Measurements from ENCODE around the gene GPC5.

Gene GPC5

DNA sequence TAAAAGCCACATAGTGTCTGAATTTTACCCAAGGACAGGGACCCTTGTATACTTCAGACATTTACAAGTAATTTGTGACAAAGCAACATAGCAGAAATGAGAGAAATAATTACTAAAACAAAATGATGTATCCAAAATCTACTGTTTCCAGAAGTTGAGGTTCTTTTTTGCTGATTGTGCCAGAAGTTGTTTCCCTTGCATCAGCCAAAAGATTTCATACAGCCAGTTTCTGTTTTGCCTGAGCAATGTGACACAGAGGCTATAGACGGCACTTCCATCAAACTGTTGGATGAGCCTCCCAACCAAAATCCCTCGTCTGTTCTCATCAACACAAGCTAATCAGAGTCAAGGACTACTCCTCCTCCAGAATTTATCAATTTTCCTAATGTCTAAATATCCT lies 915.0 kb downstream of the GPC5 start:
- H3K18ac ChIP-seq (ENCODE audit: low read length): no peak overlapping the region
- H3K4me2 ChIP-seq (ENCODE audit: low read length): no peak overlapping the region
- no peaks in the 10 kb centered on the region for H3K4me1 ChIP-seq (ENCODE audit: control insufficient read depth, low read depth, low read length)
- H2BK120ac ChIP-seq (ENCODE audit: low read depth, low read length): no peak overlapping the region
- H4K8ac ChIP-seq (ENCODE audit: low read depth, low read length): no peak overlapping the region
- H2BK15ac ChIP-seq (replicated peaks; ENCODE audit: low read depth): no peak overlapping the region
- H4K5ac ChIP-seq (ENCODE audit: low read length): no peak overlapping the region
- no peaks in the 10 kb centered on the region for H3K79me1 ChIP-seq (ENCODE audit: low read length)
- H3K4me3 ChIP-seq (ENCODE audit: low read length): no peak overlapping the region
- no peak overlapping the region for H2BK5ac ChIP-seq (ENCODE audit: low read length)
- H3K56ac ChIP-seq (ENCODE audit: low read length): no peak overlapping the region
- no peaks in the 10 kb centered on the region for H3K79me2 ChIP-seq (ENCODE audit: control insufficient read depth, insufficient read depth, low read length)
- no peak overlapping the region for H2AK5ac ChIP-seq (ENCODE audit: low read length)
- no peak overlapping the region for H3K4ac ChIP-seq (ENCODE audit: low read depth, low read length)
- no peak overlapping the region for H3K23ac ChIP-seq (ENCODE audit: low read length)
- H3K27ac ChIP-seq (ENCODE audit: low read depth, low read length): no peak overlapping the region
- no peaks in the 10 kb centered on the region for H3K27me3 ChIP-seq (ENCODE audit: insufficient read depth, low read length, poor library complexity)
- H3K9ac ChIP-seq (ENCODE audit: low read length): no peak overlapping the region
- no peaks in the 10 kb centered on the region for H3K36me3 ChIP-seq (ENCODE audit: control insufficient read depth, insufficient read depth, low read length)
- no CpG with 5 or more reads among the region's 2 CpGs for WGBS (ENCODE audit: extremely low coverage, insufficient coverage, low lambda C conversion rate)
- no peak for DNase-seq

DNA sequence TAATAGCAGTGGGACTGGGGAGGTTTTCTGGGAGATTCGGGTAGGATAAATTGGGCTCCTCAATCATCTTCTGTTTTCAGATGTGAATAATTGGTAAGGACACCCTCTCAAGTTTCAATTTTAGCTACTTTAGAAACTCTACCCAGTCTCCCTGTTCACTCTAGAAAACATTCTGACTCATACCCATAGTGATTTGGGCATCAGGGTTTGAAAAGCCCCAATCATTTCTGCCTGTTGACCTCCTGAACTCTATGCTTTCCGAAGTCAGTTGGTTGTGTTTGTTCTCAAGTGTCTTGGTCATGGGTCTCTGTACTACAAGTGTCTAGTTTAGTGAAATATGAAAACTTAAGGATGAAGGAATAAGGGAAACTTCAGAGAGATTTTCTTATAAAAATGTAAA lies 916.8 kb downstream of the GPC5 start:
- WGBS (ENCODE audit: extremely low coverage, insufficient coverage, low lambda C conversion rate): no CpG with 5 or more reads among the region's 2 CpGs

DNA sequence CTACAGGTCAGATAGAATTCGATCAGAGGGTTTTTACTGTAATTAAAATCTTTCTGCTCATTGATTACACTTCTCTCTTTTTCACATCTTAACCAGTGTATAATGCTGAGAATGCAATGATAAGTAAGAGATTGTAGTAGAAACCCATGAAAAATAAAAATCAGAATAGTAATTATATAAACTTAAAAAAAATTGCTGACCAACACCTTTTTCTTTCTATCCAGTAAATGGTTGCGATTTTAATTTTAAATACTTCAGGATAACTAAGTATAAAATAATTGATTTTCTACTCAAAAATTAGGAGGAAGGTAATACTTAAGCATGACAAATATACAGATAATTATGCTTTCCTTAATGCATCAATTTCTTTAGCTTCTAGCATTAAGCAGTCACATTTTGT lies 917.6 kb downstream of the GPC5 start:
- no peak overlapping the region for H2BK120ac ChIP-seq (ENCODE audit: low read depth, low read length)
- no peak overlapping the region for H3K27ac ChIP-seq (ENCODE audit: low read depth, low read length)
- H3K4me3 ChIP-seq (ENCODE audit: low read length): no peak overlapping the region
- no peaks in the 10 kb centered on the region for H3K27me3 ChIP-seq (ENCODE audit: insufficient read depth, low read length, poor library complexity)
- no peak overlapping the region for H3K23ac ChIP-seq (ENCODE audit: low read length)
- no peak for DNase-seq
- no peak overlapping the region for H3K18ac ChIP-seq (ENCODE audit: low read length)
- no peak overlapping the region for H3K9ac ChIP-seq (ENCODE audit: low read length)
- H3K36me3 ChIP-seq (ENCODE audit: control insufficient read depth, insufficient read depth, low read length): no peaks in the 10 kb centered on the region
- H2AK5ac ChIP-seq (ENCODE audit: low read length): no peak overlapping the region
- no peak overlapping the region for H2BK5ac ChIP-seq (ENCODE audit: low read length)
- no CpG with 5 or more reads among the region's 2 CpGs for WGBS (ENCODE audit: extremely low coverage, insufficient coverage, low lambda C conversion rate)
- H3K79me2 ChIP-seq (ENCODE audit: control insufficient read depth, insufficient read depth, low read length): no peaks in the 10 kb centered on the region
- no peaks in the 10 kb centered on the region for H3K4me1 ChIP-seq (ENCODE audit: control insufficient read depth, low read depth, low read length)
- H3K4ac ChIP-seq (ENCODE audit: low read depth, low read length): no peak overlapping the region
- no peak overlapping the region for H3K4me2 ChIP-seq (ENCODE audit: low read length)
- no peak overlapping the region for H2BK15ac ChIP-seq (replicated peaks; ENCODE audit: low read depth)
- no peak overlapping the region for H3K56ac ChIP-seq (ENCODE audit: low read length)
- no peak overlapping the region for H4K8ac ChIP-seq (ENCODE audit: low read depth, low read length)
- no peak overlapping the region for H4K5ac ChIP-seq (ENCODE audit: low read length)
- H3K79me1 ChIP-seq (ENCODE audit: low read length): no peaks in the 10 kb centered on the region

More for the DNA sequence above, 916.8 kb downstream of the GPC5 start:
- H4K8ac ChIP-seq (ENCODE audit: low read depth, low read length): no peak overlapping the region
- no peak overlapping the region for H3K23ac ChIP-seq (ENCODE audit: low read length)
- no peak overlapping the region for H3K4ac ChIP-seq (ENCODE audit: low read depth, low read length)
- no peak overlapping the region for H2BK5ac ChIP-seq (ENCODE audit: low read length)
- H3K56ac ChIP-seq (ENCODE audit: low read length): no peak overlapping the region
- no peak overlapping the region for H2BK120ac ChIP-seq (ENCODE audit: low read depth, low read length)
- no peaks in the 10 kb centered on the region for H3K79me1 ChIP-seq (ENCODE audit: low read length)
- no peak for DNase-seq
- H2BK15ac ChIP-seq (replicated peaks; ENCODE audit: low read depth): no peak overlapping the region
- no peak overlapping the region for H3K18ac ChIP-seq (ENCODE audit: low read length)
- no peak overlapping the region for H3K4me2 ChIP-seq (ENCODE audit: low read length)
- H3K79me2 ChIP-seq (ENCODE audit: control insufficient read depth, insufficient read depth, low read length): no peaks in the 10 kb centered on the region
- no peak overlapping the region for H4K5ac ChIP-seq (ENCODE audit: low read length)
- no peak overlapping the region for H3K4me3 ChIP-seq (ENCODE audit: low read length)
- no peaks in the 10 kb centered on the region for H3K4me1 ChIP-seq (ENCODE audit: control insufficient read depth, low read depth, low read length)
- H2AK5ac ChIP-seq (ENCODE audit: low read length): no peak overlapping the region
- no peaks in the 10 kb centered on the region for H3K27me3 ChIP-seq (ENCODE audit: insufficient read depth, low read length, poor library complexity)
- no peaks in the 10 kb centered on the region for H3K36me3 ChIP-seq (ENCODE audit: control insufficient read depth, insufficient read depth, low read length)
- no peak overlapping the region for H3K27ac ChIP-seq (ENCODE audit: low read depth, low read length)
- no peak overlapping the region for H3K9ac ChIP-seq (ENCODE audit: low read length)

DNA sequence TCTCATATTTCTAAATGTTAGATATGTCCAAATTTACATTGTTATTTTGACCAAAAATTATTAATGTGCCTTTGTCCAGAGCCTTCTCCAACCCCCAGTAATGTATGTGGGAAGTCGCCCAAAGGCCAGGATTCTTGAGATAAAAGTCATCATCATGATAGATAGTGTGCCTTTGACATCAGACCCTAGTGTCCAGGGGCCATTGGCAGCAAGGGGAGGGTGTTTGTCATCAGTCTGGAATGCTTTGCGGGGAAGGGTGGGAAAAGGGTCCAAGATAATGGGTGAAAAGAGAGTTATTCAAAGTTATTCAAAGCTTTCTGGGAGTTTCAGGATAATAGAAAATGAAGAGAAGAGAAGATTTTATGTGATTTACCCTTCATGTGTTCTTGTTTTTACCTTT lies 918.6 kb downstream of the GPC5 start:
- Histone ChIP-seq H3K4ac (ENCODE audit: low read depth, low read length) (peak overlapping the region; percentile 70), H4K5ac (ENCODE audit: low read length) (no peak overlapping the region)

DNA sequence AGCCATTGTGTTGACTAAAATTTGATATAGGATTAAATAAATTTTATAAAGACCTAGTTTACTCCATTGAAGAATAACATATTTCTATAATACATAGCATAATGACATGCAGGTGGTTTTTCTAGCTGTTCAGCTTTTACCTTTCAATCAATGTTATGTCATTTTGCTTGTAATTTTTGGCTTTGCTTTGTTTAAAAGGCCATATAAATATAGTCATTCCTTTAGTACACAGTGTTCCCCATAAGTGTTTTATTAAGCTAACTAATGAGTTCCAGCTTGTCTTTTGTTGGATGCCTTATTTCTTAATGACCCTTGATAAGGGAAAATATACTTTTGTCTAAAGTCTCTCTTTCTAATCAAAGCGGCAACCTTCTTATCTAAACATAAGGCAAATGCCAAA lies 921.9 kb downstream of the GPC5 start:
- H3K9ac ChIP-seq (ENCODE audit: low read length): no peak overlapping the region
- no peak overlapping the region for H3K4me2 ChIP-seq (ENCODE audit: low read length)
- no CpG with 5 or more reads among the region's 1 CpG for WGBS (ENCODE audit: extremely low coverage, insufficient coverage, low lambda C conversion rate)
- no peak overlapping the region for H2BK5ac ChIP-seq (ENCODE audit: low read length)
- no peak overlapping the region for H3K56ac ChIP-seq (ENCODE audit: low read length)
- H2BK15ac ChIP-seq (replicated peaks; ENCODE audit: low read depth): no peak overlapping the region
- H3K36me3 ChIP-seq (ENCODE audit: control insufficient read depth, insufficient read depth, low read length): no peaks in the 10 kb centered on the region
- H4K8ac ChIP-seq (ENCODE audit: low read depth, low read length): no peak overlapping the region
- H3K27me3 ChIP-seq (ENCODE audit: insufficient read depth, low read length, poor library complexity): no peaks in the 10 kb centered on the region
- H2BK120ac ChIP-seq (ENCODE audit: low read depth, low read length): no peak overlapping the region
- H3K4me1 ChIP-seq (ENCODE audit: control insufficient read depth, low read depth, low read length): no peaks in the 10 kb centered on the region
- no peak overlapping the region for H3K4me3 ChIP-seq (ENCODE audit: low read length)
- no peak overlapping the region for H3K4ac ChIP-seq (ENCODE audit: low read depth, low read length)
- no peaks in the 10 kb centered on the region for H3K79me1 ChIP-seq (ENCODE audit: low read length)
- H3K79me2 ChIP-seq (ENCODE audit: control insufficient read depth, insufficient read depth, low read length): no peaks in the 10 kb centered on the region
- H2AK5ac ChIP-seq (ENCODE audit: low read length): no peak overlapping the region
- H3K23ac ChIP-seq (ENCODE audit: low read length): no peak overlapping the region
- no peak overlapping the region for H4K5ac ChIP-seq (ENCODE audit: low read length)
- H3K27ac ChIP-seq (ENCODE audit: low read depth, low read length): no peak overlapping the region
- no peak overlapping the region for H3K18ac ChIP-seq (ENCODE audit: low read length)
- no peak for DNase-seq

More for the DNA sequence above, 918.6 kb downstream of the GPC5 start:
- H3K23ac ChIP-seq (ENCODE audit: low read length): no peak overlapping the region
- no peak overlapping the region for H2BK15ac ChIP-seq (replicated peaks; ENCODE audit: low read depth)
- H3K56ac ChIP-seq (ENCODE audit: low read length): no peak overlapping the region
- H3K4me2 ChIP-seq (ENCODE audit: low read length): no peak overlapping the region
- no peak overlapping the region for H3K4me3 ChIP-seq (ENCODE audit: low read length)
- H2BK120ac ChIP-seq (ENCODE audit: low read depth, low read length): no peak overlapping the region
- H3K18ac ChIP-seq (ENCODE audit: low read length): no peak overlapping the region
- no peak overlapping the region for H3K9ac ChIP-seq (ENCODE audit: low read length)
- peak; percentile 74 for DNase-seq
- no peak overlapping the region for H2BK5ac ChIP-seq (ENCODE audit: low read length)
- H3K79me2 ChIP-seq (ENCODE audit: control insufficient read depth, insufficient read depth, low read length): no peaks in the 10 kb centered on the region
- no peak overlapping the region for H2AK5ac ChIP-seq (ENCODE audit: low read length)
- no peaks in the 10 kb centered on the region for H3K79me1 ChIP-seq (ENCODE audit: low read length)
- H3K27ac ChIP-seq (ENCODE audit: low read depth, low read length): no peak overlapping the region
- no peaks in the 10 kb centered on the region for H3K27me3 ChIP-seq (ENCODE audit: insufficient read depth, low read length, poor library complexity)
- no peak overlapping the region for H4K8ac ChIP-seq (ENCODE audit: low read depth, low read length)
- H3K36me3 ChIP-seq (ENCODE audit: control insufficient read depth, insufficient read depth, low read length): no peaks in the 10 kb centered on the region
- H3K4me1 ChIP-seq (ENCODE audit: control insufficient read depth, low read depth, low read length): no peaks in the 10 kb centered on the region
- WGBS (ENCODE audit: extremely low coverage, insufficient coverage, low lambda C conversion rate): no CpG with 5 or more reads among the region's 2 CpGs

DNA sequence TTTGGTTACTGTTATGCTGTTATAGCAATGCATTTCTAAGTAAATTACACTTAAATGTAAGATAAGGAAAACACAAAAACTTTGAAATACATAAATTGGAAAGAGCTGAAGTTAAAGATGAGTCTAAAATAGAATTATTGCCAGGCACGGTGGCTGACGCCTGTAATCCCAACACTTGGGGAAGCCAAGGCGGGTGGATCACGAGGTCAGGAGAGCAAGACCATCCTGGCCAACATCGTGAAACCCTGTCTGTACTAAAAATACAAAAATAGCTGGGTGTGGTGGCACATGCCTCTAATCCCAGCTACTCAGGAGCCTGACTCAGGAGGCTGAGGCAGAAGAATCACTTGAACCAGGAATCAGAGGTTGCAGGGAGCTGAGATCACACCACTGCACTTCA lies 922.8 kb downstream of the GPC5 start:
- no peak overlapping the region for H3K4ac ChIP-seq (ENCODE audit: low read depth, low read length)
- H3K79me1 ChIP-seq (ENCODE audit: low read length): no peaks in the 10 kb centered on the region
- no peak overlapping the region for H4K5ac ChIP-seq (ENCODE audit: low read length)
- no peaks in the 10 kb centered on the region for H3K79me2 ChIP-seq (ENCODE audit: control insufficient read depth, insufficient read depth, low read length)
- no peak overlapping the region for H3K4me3 ChIP-seq (ENCODE audit: low read length)
- H3K36me3 ChIP-seq (ENCODE audit: control insufficient read depth, insufficient read depth, low read length): no peaks in the 10 kb centered on the region
- no peaks in the 10 kb centered on the region for H3K27me3 ChIP-seq (ENCODE audit: insufficient read depth, low read length, poor library complexity)
- H2BK5ac ChIP-seq (ENCODE audit: low read length): no peak overlapping the region
- H3K18ac ChIP-seq (ENCODE audit: low read length): no peak overlapping the region
- H2BK15ac ChIP-seq (replicated peaks; ENCODE audit: low read depth): no peak overlapping the region
- H3K56ac ChIP-seq (ENCODE audit: low read length): no peak overlapping the region
- H3K27ac ChIP-seq (ENCODE audit: low read depth, low read length): no peak overlapping the region
- no peak overlapping the region for H3K4me2 ChIP-seq (ENCODE audit: low read length)
- no peaks in the 10 kb centered on the region for H3K4me1 ChIP-seq (ENCODE audit: control insufficient read depth, low read depth, low read length)
- no peak overlapping the region for H3K9ac ChIP-seq (ENCODE audit: low read length)
- WGBS (ENCODE audit: extremely low coverage, insufficient coverage, low lambda C conversion rate): no CpG with 5 or more reads among the region's 5 CpGs
- no peak for DNase-seq
- H2BK120ac ChIP-seq (ENCODE audit: low read depth, low read length): no peak overlapping the region
- no peak overlapping the region for H3K23ac ChIP-seq (ENCODE audit: low read length)
- H2AK5ac ChIP-seq (ENCODE audit: low read length): no peak overlapping the region
- no peak overlapping the region for H4K8ac ChIP-seq (ENCODE audit: low read depth, low read length)
